ENCODE data around the gene KBTBD4. TPM values are rescaled to one million over a fixed set of nuclear protein-coding genes. Genes with fewer than 3 reads are reported as not detected.
A peak's percentile ranks its signal among the peaks of the same experiment; 100 is the strongest.
"Not testable (repeated sequence)": the region's sequence is repeated elsewhere in the genome, so short reads cannot be mapped to it uniquely, and the experiment has no call there.

KBTBD4 gene
- total and polyA plus RNA-seq, 2 experiments from 2014 or later = 16.9 to 23.9 TPM

DNA sequence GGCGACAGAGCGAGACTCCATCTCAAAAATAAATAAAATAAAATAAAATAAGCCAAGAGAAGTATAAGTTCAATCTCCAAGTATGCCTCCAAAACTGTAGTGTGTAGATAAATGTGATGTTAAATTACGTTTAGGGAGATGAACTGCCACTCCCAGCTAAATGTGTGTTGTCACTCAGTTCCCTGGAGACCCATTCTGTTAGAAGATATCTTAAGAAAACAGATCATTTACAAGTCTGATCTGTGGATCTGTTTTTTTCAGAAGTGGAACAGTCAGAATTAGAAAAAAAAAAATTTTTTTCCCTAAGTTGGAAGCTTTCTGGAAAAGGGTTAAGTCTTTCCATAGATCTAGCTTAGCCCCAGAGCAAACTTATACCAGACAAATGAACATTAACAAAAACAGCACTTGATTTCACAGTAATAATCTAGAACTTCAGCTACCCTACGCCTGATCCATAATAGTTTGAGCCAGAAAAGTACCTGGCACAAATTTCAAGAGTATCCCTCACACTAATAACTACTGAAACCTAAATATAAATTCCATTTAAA, 44.0 kb downstream of the KBTBD4 start:
- Histone ChIP-seq H3K4me3 (no peak overlapping the region), H3K27me3 (no peaks in the 10 kb centered on the region), H3K36me3 (no peaks in the 10 kb centered on the region), H3K4me1 (ENCODE audit: low read depth) (peaks cover 23% of the 10 kb centered on the region), H3K9me3 (ENCODE audit: low read depth) (no peaks in the 10 kb centered on the region), H3K27ac (peak overlapping the region; percentile 55)
- DNase-seq (ENCODE audit: low read depth in 1 of 2, low spot score in 1 of 2) = no peak
- TF ChIP-seq, protein P1, sequence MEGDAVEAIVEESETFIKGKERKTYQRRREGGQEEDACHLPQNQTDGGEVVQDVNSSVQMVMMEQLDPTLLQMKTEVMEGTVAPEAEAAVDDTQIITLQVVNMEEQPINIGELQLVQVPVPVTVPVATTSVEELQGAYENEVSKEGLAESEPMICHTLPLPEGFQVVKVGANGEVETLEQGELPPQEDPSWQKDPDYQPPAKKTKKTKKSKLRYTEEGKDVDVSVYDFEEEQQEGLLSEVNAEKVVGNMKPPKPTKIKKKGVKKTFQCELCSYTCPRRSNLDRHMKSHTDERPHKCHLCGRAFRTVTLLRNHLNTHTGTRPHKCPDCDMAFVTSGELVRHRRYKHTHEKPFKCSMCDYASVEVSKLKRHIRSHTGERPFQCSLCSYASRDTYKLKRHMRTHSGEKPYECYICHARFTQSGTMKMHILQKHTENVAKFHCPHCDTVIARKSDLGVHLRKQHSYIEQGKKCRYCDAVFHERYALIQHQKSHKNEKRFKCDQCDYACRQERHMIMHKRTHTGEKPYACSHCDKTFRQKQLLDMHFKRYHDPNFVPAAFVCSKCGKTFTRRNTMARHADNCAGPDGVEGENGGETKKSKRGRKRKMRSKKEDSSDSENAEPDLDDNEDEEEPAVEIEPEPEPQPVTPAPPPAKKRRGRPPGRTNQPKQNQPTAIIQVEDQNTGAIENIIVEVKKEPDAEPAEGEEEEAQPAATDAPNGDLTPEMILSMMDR (IDR thresholded peaks at IDR 0.05; ENCODE audit: low read depth, low read length) = no peak

GRCh38 chr11:47533690-47534151, 45.0 kb downstream of the KBTBD4 start:
- TF ChIP-seq, protein P1 (IDR thresholded peaks at IDR 0.05; ENCODE audit: low read depth, low read length) = no peak
- peak in 1 of 2 donors; percentile 61 for DNase-seq (ENCODE audit: low read depth in 1 of 2, low spot score in 1 of 2)
- Histone ChIP-seq H3K27me3 (no peaks in the 10 kb centered on the region), H3K27ac (no peak overlapping the region), H3K4me1 (ENCODE audit: low read depth) (peaks cover 21% of the 10 kb centered on the region), H3K4me3 (no peak overlapping the region), H3K9me3 (ENCODE audit: low read depth) (no peaks in the 10 kb centered on the region), H3K36me3 (no peaks in the 10 kb centered on the region)

DNA sequence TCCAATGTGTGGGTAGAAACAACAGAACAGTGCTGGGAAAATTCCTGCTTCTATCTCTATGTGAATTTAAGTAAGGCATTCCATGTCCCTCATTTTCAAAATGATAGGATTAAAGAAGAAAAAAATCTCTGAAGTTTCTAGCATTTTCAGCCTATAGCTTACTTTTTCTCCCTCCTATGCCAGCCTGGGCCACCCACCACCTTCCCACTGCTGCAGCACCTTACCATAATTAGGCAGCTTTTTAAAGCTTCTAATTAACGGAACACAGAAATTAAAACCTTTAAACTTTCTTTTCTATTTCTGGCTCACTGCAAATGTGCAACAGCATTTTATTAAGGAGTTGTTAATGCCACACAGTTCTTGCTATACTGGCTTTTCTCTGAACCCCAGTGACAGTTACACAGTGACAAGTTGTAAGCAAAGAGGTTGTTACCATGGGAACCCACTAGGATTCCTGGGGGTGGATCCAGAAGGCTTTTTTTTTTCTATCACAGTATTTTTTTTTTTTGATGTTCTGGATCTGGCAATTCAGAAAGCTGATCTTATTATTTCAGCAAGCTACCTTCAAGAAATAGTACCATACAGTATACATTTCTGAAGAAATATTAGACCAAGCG, 46.1 kb downstream of the KBTBD4 start:
- H3K27me3 ChIP-seq = no peaks in the 10 kb centered on the region
- H3K4me1 ChIP-seq (ENCODE audit: low read depth) = peaks cover 21% of the 10 kb centered on the region
- no peaks in the 10 kb centered on the region for H3K36me3 ChIP-seq
- DNase-seq (ENCODE audit: low read depth in 1 of 2, low spot score in 1 of 2) = peak; percentile 50
- H3K9me3 ChIP-seq (ENCODE audit: low read depth) = no peaks in the 10 kb centered on the region
- H3K4me3 ChIP-seq = no peak overlapping the region
- TF ChIP-seq, protein P1 (IDR thresholded peaks at IDR 0.05; ENCODE audit: low read depth, low read length) = no peak
- peak overlapping the region; percentile 39 for H3K27ac ChIP-seq

GRCh38 chr11:47531666-47532065, 47.1 kb downstream of the KBTBD4 start:
- DNase-seq (ENCODE audit: low read depth in 1 of 2, low spot score in 1 of 2) = peak in 1 of 2 donors; percentile 44
- TF ChIP-seq, protein P1 (IDR thresholded peaks at IDR 0.05; ENCODE audit: low read depth, low read length) = no peak
- no peaks in the 10 kb centered on the region for H3K36me3 ChIP-seq
- peak overlapping the region; percentile 39 for H3K27ac ChIP-seq
- no peak overlapping the region for H3K4me3 ChIP-seq
- peaks cover 27% of the 10 kb centered on the region for H3K4me1 ChIP-seq (ENCODE audit: low read depth)
- H3K9me3 ChIP-seq (ENCODE audit: low read depth) = no peaks in the 10 kb centered on the region
- H3K27me3 ChIP-seq = no peaks in the 10 kb centered on the region

- peaks cover 30% of the 10 kb centered on the region for H3K4me1 ChIP-seq (ENCODE audit: low read depth)
- H3K4me3 ChIP-seq; H3K9me3 ChIP-seq (ENCODE audit: low read depth); H3K36me3 ChIP-seq; H3K27me3 ChIP-seq; DNase-seq (ENCODE audit: low read depth in 1 of 2, low spot score in 1 of 2): not testable (repeated sequence)
- peak overlapping the region; percentile 39 for H3K27ac ChIP-seq
These were observed 48.0 kb downstream of the KBTBD4 start for GRCh38 chr11:47530721-47531120.

GRCh38 chr11:47529951-47530350, 48.8 kb downstream of the KBTBD4 start:
- no peak for DNase-seq (ENCODE audit: low read depth in 1 of 2, low spot score in 1 of 2)
- no peaks in the 10 kb centered on the region for H3K27me3 ChIP-seq
- TF ChIP-seq, protein P1 (IDR thresholded peaks at IDR 0.05; ENCODE audit: low read depth, low read length) = no peak
- H3K4me1 ChIP-seq (ENCODE audit: low read depth) = peaks cover 38% of the 10 kb centered on the region
- no peaks in the 10 kb centered on the region for H3K36me3 ChIP-seq
- H3K9me3 ChIP-seq (ENCODE audit: low read depth) = no peaks in the 10 kb centered on the region
- peak overlapping the region; percentile 39 for H3K27ac ChIP-seq
- no peak overlapping the region for H3K4me3 ChIP-seq

Measured in cardiac muscle cell (in vitro differentiated cells and primary cell).